SU-DHL-6 (cell line): ENCODE measurements around the gene DELE1.

Source experiments
- EZH2phosphoT487 ChIP-seq: fragments of 200-600 bp; sonication (generic), shearing (Covaris generic); conservative IDR thresholded peaks from 2 replicates; pipeline ENCODE4 v1.6.1; 2018; ENCODE audit warnings: mild to moderate bottlenecking, antibody characterized with exemption, low read length, moderate library complexity, mixed read lengths
- TF ChIP-seq, protein P1 (sequence below): fragments of 200-600 bp; sonication (generic); IDR thresholded peaks from one replicate; pipeline ENCODE4 v1.5.1; 2017; ENCODE audit warnings: antibody characterized with exemption, mild to moderate bottlenecking, low read length, moderate library complexity; ENCODE audit not compliant: insufficient read depth, poor library complexity, severe bottlenecking

DNA sequence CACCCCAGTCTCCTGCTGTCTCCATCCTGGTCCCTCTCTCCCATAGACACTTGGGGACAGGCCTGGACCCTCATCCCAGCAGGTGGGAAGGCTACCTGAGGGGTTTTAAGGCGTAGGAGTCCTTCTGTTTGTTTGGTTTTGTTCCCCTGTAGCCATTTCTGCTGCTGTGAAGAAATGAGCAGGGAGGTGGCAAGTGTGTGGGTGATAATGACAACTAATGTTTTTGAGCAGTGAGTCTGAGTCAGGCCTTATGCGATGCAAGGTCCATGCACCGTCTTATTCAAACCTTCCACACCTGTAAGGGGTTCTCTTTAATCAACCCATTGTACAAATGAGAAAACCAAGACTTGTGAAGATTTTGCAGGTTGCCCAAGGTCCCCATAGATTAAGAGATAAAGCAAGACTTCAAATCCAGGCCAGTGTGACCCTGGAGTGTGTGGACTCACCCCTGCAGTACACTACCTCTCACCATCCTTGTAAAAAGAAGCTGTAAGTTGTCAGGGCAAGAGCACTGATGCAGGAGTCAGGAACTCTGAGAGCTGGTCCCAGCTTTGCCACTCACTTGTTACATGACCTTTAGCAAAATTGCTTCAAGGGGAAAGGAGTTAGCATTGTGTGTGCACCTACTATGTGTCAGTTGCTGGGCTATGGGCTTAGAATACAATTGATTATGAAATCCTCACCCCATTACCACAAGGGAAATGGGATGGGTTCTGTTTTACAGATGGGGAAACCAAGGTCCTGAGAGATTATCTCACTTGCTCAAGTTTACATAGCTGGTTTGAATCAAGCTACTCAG is 26.7 kb downstream of the DELE1 start:
- TF ChIP-seq, protein P1, sequence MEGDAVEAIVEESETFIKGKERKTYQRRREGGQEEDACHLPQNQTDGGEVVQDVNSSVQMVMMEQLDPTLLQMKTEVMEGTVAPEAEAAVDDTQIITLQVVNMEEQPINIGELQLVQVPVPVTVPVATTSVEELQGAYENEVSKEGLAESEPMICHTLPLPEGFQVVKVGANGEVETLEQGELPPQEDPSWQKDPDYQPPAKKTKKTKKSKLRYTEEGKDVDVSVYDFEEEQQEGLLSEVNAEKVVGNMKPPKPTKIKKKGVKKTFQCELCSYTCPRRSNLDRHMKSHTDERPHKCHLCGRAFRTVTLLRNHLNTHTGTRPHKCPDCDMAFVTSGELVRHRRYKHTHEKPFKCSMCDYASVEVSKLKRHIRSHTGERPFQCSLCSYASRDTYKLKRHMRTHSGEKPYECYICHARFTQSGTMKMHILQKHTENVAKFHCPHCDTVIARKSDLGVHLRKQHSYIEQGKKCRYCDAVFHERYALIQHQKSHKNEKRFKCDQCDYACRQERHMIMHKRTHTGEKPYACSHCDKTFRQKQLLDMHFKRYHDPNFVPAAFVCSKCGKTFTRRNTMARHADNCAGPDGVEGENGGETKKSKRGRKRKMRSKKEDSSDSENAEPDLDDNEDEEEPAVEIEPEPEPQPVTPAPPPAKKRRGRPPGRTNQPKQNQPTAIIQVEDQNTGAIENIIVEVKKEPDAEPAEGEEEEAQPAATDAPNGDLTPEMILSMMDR, result no peak
- TF ChIP-seq EZH2phosphoT487, result no peak
